Chondrocyte (in vitro differentiated cells): ENCODE data around the gene CXCL10. TPM values are rescaled to one million over a fixed set of nuclear protein-coding genes. Genes with fewer than 3 reads are reported as not detected.

ENCODE experiments used
- DNase-seq: peaks from one replicate; pipeline ENCODE4 v3.0.0; 2021; ENCODE audit warnings: mixed read lengths, low spot score
- H3K27ac Mint-ChIP-seq: one replicate; pipeline ENCODE4 v1.8.0; 2021; ENCODE audit warnings: mild to moderate bottlenecking, moderate library complexity, mixed read lengths; ENCODE audit not compliant: unreplicated experiment
- H3K27me3 Mint-ChIP-seq: 2 replicates; pipeline ENCODE4 v1.8.0; 2021; ENCODE audit warnings: low read depth, mixed read lengths
- H3K36me3 Mint-ChIP-seq: 2 replicates; pipeline ENCODE4 v1.8.0; 2021; ENCODE audit warnings: low read depth, mixed read lengths
- H3K4me1 Mint-ChIP-seq: 2 replicates; pipeline ENCODE4 v1.8.0; 2021; ENCODE audit warnings: low read depth, mild to moderate bottlenecking, mixed read lengths
- H3K4me3 Mint-ChIP-seq: one replicate; pipeline ENCODE4 v1.8.0; 2021; ENCODE audit warnings: mild to moderate bottlenecking, moderate library complexity, mixed read lengths; ENCODE audit not compliant: unreplicated experiment
- H3K9me3 Mint-ChIP-seq: 2 replicates; pipeline ENCODE4 v1.8.0; 2021; ENCODE audit warnings: low read depth, mixed read lengths
- total RNA-seq: library from RNA; stranded (reverse); gene quantifications from 3 replicates; pipeline ENCODE4 v1.2.1, GENCODE V29; 2021
- TF ChIP-seq, protein P1 (sequence below): fragments of 200-600 bp; sonication (generic); IDR thresholded peaks from 2 replicates; pipeline ENCODE4 v1.5.0; 2021; ENCODE audit warnings: antibody characterized with exemption, mild to moderate bottlenecking, moderate library complexity

The CXCL10 gene
- total RNA-seq, 1 donor from 2014 or later = not detected

- DNase-seq = no peak
- peaks cover 52% of the 10 kb centered on the region for H3K36me3 Mint-ChIP-seq
These were observed 49.5 kb downstream of the CXCL10 start for GRCh38 chr4:75973766-75974165.

More at GRCh38 chr4:75973766-75974165, 49.5 kb downstream of the CXCL10 start:
- Mint-ChIP-seq H3K9me3 (peaks cover 5% of the 10 kb centered on the region), H3K4me1 (no peaks in the 10 kb centered on the region), H3K27me3 (no peaks in the 10 kb centered on the region), H3K4me3 (no peak overlapping the region), H3K27ac (no peak overlapping the region)
- TF ChIP-seq, protein P1, sequence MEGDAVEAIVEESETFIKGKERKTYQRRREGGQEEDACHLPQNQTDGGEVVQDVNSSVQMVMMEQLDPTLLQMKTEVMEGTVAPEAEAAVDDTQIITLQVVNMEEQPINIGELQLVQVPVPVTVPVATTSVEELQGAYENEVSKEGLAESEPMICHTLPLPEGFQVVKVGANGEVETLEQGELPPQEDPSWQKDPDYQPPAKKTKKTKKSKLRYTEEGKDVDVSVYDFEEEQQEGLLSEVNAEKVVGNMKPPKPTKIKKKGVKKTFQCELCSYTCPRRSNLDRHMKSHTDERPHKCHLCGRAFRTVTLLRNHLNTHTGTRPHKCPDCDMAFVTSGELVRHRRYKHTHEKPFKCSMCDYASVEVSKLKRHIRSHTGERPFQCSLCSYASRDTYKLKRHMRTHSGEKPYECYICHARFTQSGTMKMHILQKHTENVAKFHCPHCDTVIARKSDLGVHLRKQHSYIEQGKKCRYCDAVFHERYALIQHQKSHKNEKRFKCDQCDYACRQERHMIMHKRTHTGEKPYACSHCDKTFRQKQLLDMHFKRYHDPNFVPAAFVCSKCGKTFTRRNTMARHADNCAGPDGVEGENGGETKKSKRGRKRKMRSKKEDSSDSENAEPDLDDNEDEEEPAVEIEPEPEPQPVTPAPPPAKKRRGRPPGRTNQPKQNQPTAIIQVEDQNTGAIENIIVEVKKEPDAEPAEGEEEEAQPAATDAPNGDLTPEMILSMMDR = no peak

Other genes with a start within 250 kb of the CXCL10 start
- gene PPEF2, start 121.0 kb downstream of the CXCL10 start, total RNA-seq = not detected in 3 replicates
- gene NAAA, start 82.5 kb downstream of the CXCL10 start, total RNA-seq = 18.3 to 19.2 TPM (median 18.6 TPM) in 3 replicates
- gene SDAD1, start 32.6 kb downstream of the CXCL10 start, total RNA-seq = 37.2 to 39.5 TPM (median 38.9 TPM) in 3 replicates
- gene CXCL9, start 16.0 kb downstream of the CXCL10 start, total RNA-seq = not detected in 3 replicates
- not detected in 3 replicates for gene CXCL11, start 12.6 kb upstream of the CXCL10 start, total RNA-seq
- gene ART3, start 51.2 kb upstream of the CXCL10 start, total RNA-seq = 0.40 to 0.41 TPM in 2 of 3 replicates, not detected in the other
- gene NUP54, start 124.9 kb upstream of the CXCL10 start, total RNA-seq = 26.1 to 41.5 TPM (median 27.3 TPM) in 3 replicates
- 145 to 165 TPM (median 155 TPM) in 3 replicates for gene SCARB2, start 190.3 kb upstream of the CXCL10 start, total RNA-seq
- gene FAM47E, start 228.2 kb upstream of the CXCL10 start, total RNA-seq = 0.73 to 1.2 TPM (median 0.92 TPM) in 3 replicates